Vagina (tissue), 2 donors: Measurements from ENCODE around the gene IL23R. TPM values are rescaled to one million over a fixed set of nuclear protein-coding genes. Genes with fewer than 3 reads are reported as not detected.
"Not testable (repeated sequence)": the region's sequence is repeated elsewhere in the genome, so short reads cannot be mapped to it uniquely, and the experiment has no call there.

Experiments used
- DNase-seq, 2 donors: peaks; one replicate each; pipeline ENCODE4 v3.0.0-alpha.2; 2017; ENCODE audit errors: extremely low spot score in 2 of 2
- H3K27ac ChIP-seq: fragments of 200-600 bp; sonication (generic); one replicate; pipeline ENCODE4 v1.5.1; 2019
- H3K27me3 ChIP-seq: fragments of 200-600 bp; sonication (generic); one replicate; pipeline ENCODE4 v1.5.1; 2019
- H3K36me3 ChIP-seq, 2 donors: fragments of 200-600 bp; sonication (generic); one replicate each; pipeline ENCODE4 v1.5.1; 2017 to 2019
- H3K4me1 ChIP-seq: fragments of 200-600 bp; sonication (generic); one replicate; pipeline ENCODE4 v1.5.1; 2019
- H3K4me3 ChIP-seq, 2 donors: fragments of 200-600 bp; sonication (generic); 1 replicate in 1 of 2; 2 replicates in 1 of 2; pipeline ENCODE4 v1.5.1; 2016 to 2019
- H3K9me3 ChIP-seq: fragments of 200-600 bp; sonication (generic); one replicate; pipeline ENCODE4 v1.5.1; 2019
- POLR2A ChIP-seq, 2 donors: fragments of 450-650 bp; IDR thresholded peaks; one replicate each; pipeline ENCODE4 v1.6.1; 2017; ENCODE audit warnings: antibody characterized with exemption in 2 of 2, mild to moderate bottlenecking in 2 of 2, moderate library complexity in 2 of 2
- POLR2AphosphoS5 ChIP-seq, 2 donors: sonication (generic); formaldehyde crosslinking; IDR thresholded peaks; one replicate each; pipeline ENCODE4 v1.9.0; 2017; ENCODE audit warnings: antibody characterized with exemption in 2 of 2, mild to moderate bottlenecking in 2 of 2, low read depth in 1 of 2; ENCODE audit not compliant: insufficient read depth in 1 of 2
- intact Hi-C: fragments of 100-400 bp; cut with DNase I; formaldehyde crosslinking; loops from one replicate; pipeline ENCODE4 v1.15.1; 2023
- total RNA-seq: library from RNA; depleted of rRNA; stranded (reverse); fragments of >200 nt; gene quantifications from one replicate; pipeline ENCODE4 v1.2.3, GENCODE V29; 2016
- TF ChIP-seq, protein P1 (sequence below), 3 experiments: fragments of 450-650 bp in 2 of 3; fragments of 200-600 bp in 1 of 3; sonication (generic) in 1 of 3; IDR thresholded peaks; one replicate each; pipeline ENCODE4 v1.5.1; 2017 to 2019; ENCODE audit warnings: antibody characterized with exemption in 3 of 3, mild to moderate bottlenecking in 2 of 3, moderate library complexity in 2 of 3

Gene IL23R
- total RNA-seq, 1 donor from 2014 or later: not detected

DNA sequence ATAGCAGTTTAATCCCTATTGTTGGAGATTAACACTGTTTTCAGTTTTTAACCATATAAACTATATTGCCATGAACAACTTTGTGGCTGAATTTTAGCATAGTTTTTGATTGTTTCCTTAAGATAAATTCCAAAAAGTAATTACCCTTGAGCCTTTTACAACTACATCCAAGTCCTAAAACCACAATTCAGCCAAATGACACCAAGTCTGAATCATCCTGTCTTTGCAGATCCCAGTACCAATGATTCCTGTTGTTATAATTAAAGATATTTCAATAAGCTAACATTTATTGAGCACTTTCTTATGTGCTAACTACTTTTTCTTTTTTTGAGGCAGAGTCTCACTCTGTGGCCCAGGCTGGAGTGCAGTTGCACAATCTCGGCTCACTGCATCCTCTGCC lies 35.6 kb downstream of the IL23R start:
- TF ChIP-seq, protein P1, sequence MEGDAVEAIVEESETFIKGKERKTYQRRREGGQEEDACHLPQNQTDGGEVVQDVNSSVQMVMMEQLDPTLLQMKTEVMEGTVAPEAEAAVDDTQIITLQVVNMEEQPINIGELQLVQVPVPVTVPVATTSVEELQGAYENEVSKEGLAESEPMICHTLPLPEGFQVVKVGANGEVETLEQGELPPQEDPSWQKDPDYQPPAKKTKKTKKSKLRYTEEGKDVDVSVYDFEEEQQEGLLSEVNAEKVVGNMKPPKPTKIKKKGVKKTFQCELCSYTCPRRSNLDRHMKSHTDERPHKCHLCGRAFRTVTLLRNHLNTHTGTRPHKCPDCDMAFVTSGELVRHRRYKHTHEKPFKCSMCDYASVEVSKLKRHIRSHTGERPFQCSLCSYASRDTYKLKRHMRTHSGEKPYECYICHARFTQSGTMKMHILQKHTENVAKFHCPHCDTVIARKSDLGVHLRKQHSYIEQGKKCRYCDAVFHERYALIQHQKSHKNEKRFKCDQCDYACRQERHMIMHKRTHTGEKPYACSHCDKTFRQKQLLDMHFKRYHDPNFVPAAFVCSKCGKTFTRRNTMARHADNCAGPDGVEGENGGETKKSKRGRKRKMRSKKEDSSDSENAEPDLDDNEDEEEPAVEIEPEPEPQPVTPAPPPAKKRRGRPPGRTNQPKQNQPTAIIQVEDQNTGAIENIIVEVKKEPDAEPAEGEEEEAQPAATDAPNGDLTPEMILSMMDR (IDR thresholded peaks at IDR 0.05): no peak
- no peak for TF ChIP-seq POLR2A (IDR thresholded peaks at IDR 0.05)
- TF ChIP-seq POLR2AphosphoS5 (IDR thresholded peaks at IDR 0.05; ENCODE audit: insufficient read depth in 1 of 2, low read depth in 1 of 2): no peak
- no peak overlapping the region for H3K4me3 ChIP-seq
- no peaks in the 10 kb centered on the region for H3K27me3 ChIP-seq
- H3K27ac ChIP-seq: no peak overlapping the region
- DNase-seq: no peak
- intact Hi-C loops: no loop called here
- no peaks in the 10 kb centered on the region for H3K4me1 ChIP-seq
- no peaks in the 10 kb centered on the region for H3K9me3 ChIP-seq
- no peaks in the 10 kb centered on the region for H3K36me3 ChIP-seq

GRCh38 chr1:67204298-67204980 lies 38.2 kb downstream of the IL23R start:
- no peak overlapping the region for H3K27ac ChIP-seq
- intact Hi-C loops: no loop called here
- DNase-seq: no peak
- H3K36me3 ChIP-seq: no peaks in the 10 kb centered on the region
- no peaks in the 10 kb centered on the region for H3K9me3 ChIP-seq
- no peak overlapping the region for H3K4me3 ChIP-seq
- TF ChIP-seq POLR2AphosphoS5 (IDR thresholded peaks at IDR 0.05; ENCODE audit: insufficient read depth in 1 of 2, low read depth in 1 of 2) (no peak), POLR2A (IDR thresholded peaks at IDR 0.05) (no peak)
- TF ChIP-seq, protein P1 (IDR thresholded peaks at IDR 0.05): no peak
- no peaks in the 10 kb centered on the region for H3K27me3 ChIP-seq
- no peaks in the 10 kb centered on the region for H3K4me1 ChIP-seq

DNA sequence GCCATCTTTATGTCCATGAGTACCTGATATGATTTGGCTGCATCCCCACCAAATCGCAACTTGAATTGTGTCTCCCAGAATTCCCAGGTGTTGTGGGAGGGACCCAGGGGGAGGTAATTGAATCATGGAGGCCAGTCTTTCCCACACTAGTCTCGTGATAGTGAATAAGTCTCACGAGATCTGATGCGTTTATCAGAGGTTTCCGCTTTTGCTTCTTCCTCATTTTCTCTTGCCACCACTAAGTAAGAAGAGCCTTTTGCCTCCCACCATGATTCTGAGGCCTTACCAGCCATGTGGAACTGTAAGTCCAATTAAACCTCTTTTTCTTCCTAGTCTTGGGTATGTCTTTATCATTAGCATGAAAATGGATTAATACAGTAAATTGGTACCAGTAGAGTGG lies 41.1 kb downstream of the IL23R start:
- H3K27me3 ChIP-seq, H3K4me1 ChIP-seq, H3K9me3 ChIP-seq, H3K27ac ChIP-seq, intact Hi-C loops, H3K36me3 ChIP-seq, DNase-seq, H3K4me3 ChIP-seq: not testable (repeated sequence)

DNA sequence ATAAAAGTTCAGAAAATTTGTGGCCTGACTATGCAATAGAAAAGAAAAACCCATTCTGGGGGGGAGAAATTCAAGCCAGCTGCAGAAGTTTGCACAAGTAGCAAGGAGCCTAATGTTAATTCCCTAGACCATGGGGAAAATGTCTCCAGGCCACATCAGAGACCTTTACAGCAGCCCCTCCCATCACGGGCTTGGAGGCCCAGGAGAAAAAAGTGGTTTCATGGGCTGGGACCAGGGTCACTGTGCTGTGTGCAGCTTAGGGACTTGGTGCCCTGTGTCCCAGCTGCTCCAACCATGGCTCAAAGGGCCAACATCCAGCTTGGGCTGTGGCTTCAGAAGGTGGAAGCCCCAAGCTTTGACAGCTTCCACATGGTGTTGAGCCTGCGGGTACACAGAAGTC lies 42.0 kb downstream of the IL23R start:
- no peaks in the 10 kb centered on the region for H3K4me1 ChIP-seq
- H3K27ac ChIP-seq: no peak overlapping the region
- H3K27me3 ChIP-seq: no peaks in the 10 kb centered on the region
- H3K36me3 ChIP-seq: no peaks in the 10 kb centered on the region
- DNase-seq: no peak
- TF ChIP-seq POLR2A (IDR thresholded peaks at IDR 0.05): no peak
- TF ChIP-seq, protein P1 (IDR thresholded peaks at IDR 0.05): no peak
- TF ChIP-seq POLR2AphosphoS5 (IDR thresholded peaks at IDR 0.05; ENCODE audit: insufficient read depth in 1 of 2, low read depth in 1 of 2): no peak
- intact Hi-C loops: no loop called here
- H3K9me3 ChIP-seq: no peaks in the 10 kb centered on the region
- no peak overlapping the region for H3K4me3 ChIP-seq

- Histone ChIP-seq H3K4me1 (no peaks in the 10 kb centered on the region), H3K4me3 (no peak overlapping the region), H3K36me3 (no peaks in the 10 kb centered on the region), H3K27ac (no peak overlapping the region), H3K9me3 (no peaks in the 10 kb centered on the region), H3K27me3 (no peaks in the 10 kb centered on the region)
- no peak for DNase-seq
- intact Hi-C loops: no loop called here
- TF ChIP-seq, protein P1 (IDR thresholded peaks at IDR 0.05): no peak
- TF ChIP-seq POLR2AphosphoS5 (IDR thresholded peaks at IDR 0.05; ENCODE audit: insufficient read depth in 1 of 2, low read depth in 1 of 2): no peak
- TF ChIP-seq POLR2A (IDR thresholded peaks at IDR 0.05): no peak
Observed at GRCh38 chr1:67209521-67209920, 43.3 kb downstream of the IL23R start.
